Neural cell (in vitro differentiated cells): Measurements from ENCODE around the gene SUGCT.

Experiments used
- CTCF ChIP-seq: fragments of 450-650 bp; IDR thresholded peaks from 2 replicates; pipeline ENCODE4 v1.5.1; 2014; ENCODE audit warnings: antibody characterized with exemption, mild to moderate bottlenecking, moderate library complexity; ENCODE audit not compliant: poor library complexity, severe bottlenecking
- REST ChIP-seq: IDR thresholded peaks from 2 replicates; pipeline ENCODE4 v1.6.1; 2012; ENCODE audit warnings: borderline replicate concordance

GRCh38 chr7:40099837-40100236, 35.0 kb upstream of the SUGCT start:
- TF ChIP-seq REST, result no peak
- no peak for TF ChIP-seq CTCF
